C4-2B (cell line): ENCODE measurements around the gene LIPC.

Experiments
- H3K27ac ChIP-seq: fragments of 450-650 bp; 2 replicates; pipeline ENCODE4 v1.5.1; 2017
- CTCF ChIP-seq: fragments of 450-650 bp; conservative IDR thresholded peaks from 2 replicates; pipeline ENCODE4 v1.5.1; 2017; ENCODE audit warnings: mild to moderate bottlenecking
- ZFX ChIP-seq: fragments of 450-650 bp; IDR thresholded peaks from 2 replicates; pipeline ENCODE4 v1.6.1; 2017

The LIPC gene

GRCh38 chr15:58489289-58490085, 57.7 kb downstream of the LIPC start:
- H3K27ac ChIP-seq: no peak overlapping the region
- TF ChIP-seq CTCF (no peak), ZFX (no peak)

GRCh38 chr15:58490086-58490887, 58.5 kb downstream of the LIPC start:
- no peak overlapping the region for H3K27ac ChIP-seq
- no peak for TF ChIP-seq CTCF
- TF ChIP-seq ZFX: no peak

- no peak for TF ChIP-seq CTCF
- no peak for TF ChIP-seq ZFX
- no peak overlapping the region for H3K27ac ChIP-seq
Observed at GRCh38 chr15:58490888-58491473, 59.2 kb downstream of the LIPC start.

- no peak overlapping the region for H3K27ac ChIP-seq
- no peak for TF ChIP-seq CTCF
- no peak for TF ChIP-seq ZFX
Observed at GRCh38 chr15:58491499-58492202, 59.9 kb downstream of the LIPC start.

- H3K27ac ChIP-seq: no peak overlapping the region
- TF ChIP-seq CTCF (no peak), ZFX (no peak)
Observed at GRCh38 chr15:58492661-58493397, 61.0 kb downstream of the LIPC start.

GRCh38 chr15:58494567-58494966, 62.8 kb downstream of the LIPC start:
- no peak overlapping the region for H3K27ac ChIP-seq
- TF ChIP-seq CTCF (no peak), ZFX (no peak)
